IMR-90 (cell line): ENCODE results near the gene IHH. TPM values are rescaled to one million over a fixed set of nuclear protein-coding genes. Genes with fewer than 3 reads are reported as not detected.

Experiments used
- ATAC-seq: fragments of 200-7000 bp; cut with Tn5 transposase; 2 replicates; pipeline ENCODE4 v1.9.1; 2020; ENCODE audit warnings: low read depth, mild to moderate bottlenecking, moderate library complexity
- BruUV-seq: library from RNA; stranded (reverse); fragments of 400-500 nt; replicated peaks from 2 replicates; lab custom pipeline; 2021; lab: Mats Ljungman, UMichigan
- CTCF ChIA-PET: fragments of 300-600 bp; formaldehyde crosslinking; extraction: SDS; loops from one replicate; lab custom pipeline; 2021; ENCODE audit warnings: antibody characterized with exemption; lab: Yijun Ruan, JAX
- POLR2A ChIA-PET: fragments of 300-600 bp; sonication (Branson Sonifier 250); formaldehyde crosslinking; loops from one replicate; lab custom pipeline; 2022; ENCODE audit warnings: antibody characterized with exemption; ENCODE audit not compliant: unreplicated experiment; lab: Charles Lee
- DNase-seq: peaks from one replicate; pipeline ENCODE4 v3.0.0; 2013
- H2AFZ ChIP-seq: replicated peaks from 2 replicates; pipeline ENCODE3; 2013; ENCODE audit warnings: low read length, mild to moderate bottlenecking; ENCODE audit not compliant: poor library complexity
- H2AK5ac ChIP-seq: 2 replicates; pipeline ENCODE4 v1.6.1; 2013; ENCODE audit warnings: low read depth, low read length, inconsistent platforms
- H2AK9ac ChIP-seq: replicated peaks from 2 replicates; pipeline ENCODE3; 2013; ENCODE audit warnings: mild to moderate bottlenecking, low read depth, low read length, moderate library complexity; ENCODE audit not compliant: poor library complexity
- H2BK120ac ChIP-seq: 2 replicates; pipeline ENCODE4 v1.6.1; 2013; ENCODE audit warnings: low read depth, low read length, inconsistent platforms
- H2BK15ac ChIP-seq: 3 replicates; pipeline ENCODE4 v1.6.1; 2013; ENCODE audit warnings: low read depth, low read length, inconsistent platforms
- H2BK20ac ChIP-seq: 2 replicates; pipeline ENCODE4 v1.6.1; 2013; ENCODE audit warnings: low read depth, mild to moderate bottlenecking, inconsistent platforms, low read length, moderate library complexity
- H2BK5ac ChIP-seq: 2 replicates; pipeline ENCODE4 v1.6.1; 2013; ENCODE audit warnings: mild to moderate bottlenecking, low read depth, low read length, inconsistent platforms; ENCODE audit not compliant: poor library complexity, severe bottlenecking
- H3K14ac ChIP-seq: replicated peaks from 2 replicates; pipeline ENCODE4 v1.6.1; 2013; ENCODE audit warnings: low read depth, low read length, inconsistent platforms
- H3K18ac ChIP-seq: 2 replicates; pipeline ENCODE4 v1.6.1; 2013; ENCODE audit warnings: low read depth, low read length, control low read depth
- H3K23ac ChIP-seq: 2 replicates; pipeline ENCODE4 v1.6.1; 2013; ENCODE audit warnings: low read depth, low read length, inconsistent platforms
- H3K27ac ChIP-seq: 2 replicates; pipeline ENCODE4 v1.5.1; 2013; ENCODE audit warnings: mild to moderate bottlenecking, control low read depth, low read length; ENCODE audit not compliant: insufficient read depth
- H3K27me3 ChIP-seq: 2 replicates; pipeline ENCODE4 v1.6.1; 2013; ENCODE audit warnings: low read length; ENCODE audit not compliant: control insufficient read depth, insufficient read depth
- H3K36me3 ChIP-seq: 2 replicates; pipeline ENCODE4 v1.6.1; 2013; ENCODE audit warnings: low read length, mixed read lengths; ENCODE audit not compliant: control insufficient read depth, insufficient read depth
- H3K4ac ChIP-seq: 2 replicates; pipeline ENCODE4 v1.6.1; 2013; ENCODE audit warnings: low read depth, low read length, inconsistent platforms
- H3K4me1 ChIP-seq: 2 replicates; pipeline ENCODE4 v1.6.1; 2013; ENCODE audit warnings: low read length, mixed read lengths; ENCODE audit not compliant: control insufficient read depth, insufficient read depth
- H3K4me2 ChIP-seq: 2 replicates; pipeline ENCODE4 v1.6.1; 2013; ENCODE audit warnings: low read depth, mild to moderate bottlenecking, control low read depth, low read length, moderate library complexity
- H3K4me3 ChIP-seq: 2 replicates; pipeline ENCODE4 v1.5.1; 2013; ENCODE audit warnings: low read depth, mild to moderate bottlenecking, control low read depth, low read length, moderate library complexity; ENCODE audit not compliant: insufficient read depth
- H3K56ac ChIP-seq: 2 replicates; pipeline ENCODE4 v1.6.1; 2013; ENCODE audit warnings: low read length, inconsistent platforms; ENCODE audit not compliant: insufficient read depth; ENCODE audit errors: extremely low read depth
- H3K79me1 ChIP-seq, 2 experiments: 2 replicates each; pipeline ENCODE4 v1.6.1; 2013; ENCODE audit warnings: low read length in 2 of 2, inconsistent platforms in 1 of 2, low read depth in 1 of 2
- H3K9ac ChIP-seq: 2 replicates; pipeline ENCODE4 v1.6.1; 2013; ENCODE audit warnings: low read depth, low read length, control low read depth
- H3K9me1 ChIP-seq: 2 replicates; pipeline ENCODE4 v1.6.1; 2013; ENCODE audit warnings: low read length, inconsistent platforms; ENCODE audit not compliant: insufficient read depth
- H3K9me3 ChIP-seq: 2 replicates; pipeline ENCODE4 v1.6.1; 2013; ENCODE audit warnings: low read length; ENCODE audit not compliant: control insufficient read depth, insufficient read depth
- H4K20me1 ChIP-seq: 2 replicates; pipeline ENCODE4 v1.6.1; 2013; ENCODE audit warnings: low read length, inconsistent platforms; ENCODE audit not compliant: insufficient read depth
- H4K5ac ChIP-seq: 2 replicates; pipeline ENCODE4 v1.6.1; 2013; ENCODE audit warnings: mild to moderate bottlenecking, low read depth, low read length, control low read depth
- H4K8ac ChIP-seq, 2 experiments: 2 replicates each; pipeline ENCODE4 v1.6.1; 2013; ENCODE audit warnings: low read depth in 2 of 2, low read length in 2 of 2, control low read depth in 1 of 2, inconsistent platforms in 1 of 2
- H4K91ac ChIP-seq: 2 replicates; pipeline ENCODE4 v1.6.1; 2013; ENCODE audit warnings: low read depth, low read length, inconsistent platforms; ENCODE audit not compliant: insufficient read depth
- MXI1 ChIP-seq: IDR thresholded peaks from 2 replicates; pipeline ENCODE4 v1.6.1; 2012; ENCODE audit warnings: low read depth, mild to moderate bottlenecking, low read length, moderate library complexity, borderline replicate concordance
- RAD21 ChIP-seq: IDR thresholded peaks from 2 replicates; pipeline ENCODE4 v1.6.1; 2012; ENCODE audit warnings: low read length, improper control_type of control experiment
- RCOR1 ChIP-seq: IDR thresholded peaks from 2 replicates; pipeline ENCODE4 v1.6.1; 2012; ENCODE audit warnings: mild to moderate bottlenecking, low read length, improper control_type of control experiment; ENCODE audit not compliant: insufficient replicate concordance
- WGBS, 2 experiments: methylation state at CpG; one replicate each; pipeline versions ENCODE4 v1.1.5 to v1.1.7; 2013; ENCODE audit warnings: missing lambda C conversion rate in 2 of 2; ENCODE audit not compliant: insufficient read length in 1 of 2; ENCODE audit errors: extremely low coverage in 2 of 2; 5-methylcytosine and 5-hydroxymethylcytosine counted together
- dilution Hi-C: fragments of 300-500 bp; cut with HindIII; formaldehyde crosslinking; loops from one replicate; pipeline ENCODE4 v1.14.3; 2018; ENCODE audit warnings: low sequenced_read_pairs; ENCODE audit not compliant: unreplicated experiment
- in situ Hi-C: fragments of 300-500 bp; cut with MboI; formaldehyde crosslinking; loops from 3 replicates; pipeline ENCODE4 v1.14.3; 2019; ENCODE audit warnings: low sequenced_read_pairs, inconsistent platforms, mixed read lengths
- intact Hi-C: fragments of 100-400 bp; cut with micrococcal nuclease; formaldehyde crosslinking; loops from 2 replicates; pipeline ENCODE4 v1.10.0; 2022
- polyA plus RNA-seq, 3 experiments: library from polyadenylated mRNA; depleted of rRNA; stranded (reverse); fragments of >200 nt; gene quantifications; 2 replicates each; pipeline ENCODE4 v1.2.3, GENCODE V29; 2012; ENCODE audit warnings: low replicate concordance in 1 of 3
- total RNA-seq: library from RNA; depleted of rRNA; stranded (reverse); fragments of >200 nt; gene quantifications from 2 replicates; pipeline ENCODE4 v1.2.3, GENCODE V29; 2012

The IHH gene
- total and polyA plus RNA-seq, 2 of the 4 experiments (the other 2 are of a cell fraction): not detected

DNA sequence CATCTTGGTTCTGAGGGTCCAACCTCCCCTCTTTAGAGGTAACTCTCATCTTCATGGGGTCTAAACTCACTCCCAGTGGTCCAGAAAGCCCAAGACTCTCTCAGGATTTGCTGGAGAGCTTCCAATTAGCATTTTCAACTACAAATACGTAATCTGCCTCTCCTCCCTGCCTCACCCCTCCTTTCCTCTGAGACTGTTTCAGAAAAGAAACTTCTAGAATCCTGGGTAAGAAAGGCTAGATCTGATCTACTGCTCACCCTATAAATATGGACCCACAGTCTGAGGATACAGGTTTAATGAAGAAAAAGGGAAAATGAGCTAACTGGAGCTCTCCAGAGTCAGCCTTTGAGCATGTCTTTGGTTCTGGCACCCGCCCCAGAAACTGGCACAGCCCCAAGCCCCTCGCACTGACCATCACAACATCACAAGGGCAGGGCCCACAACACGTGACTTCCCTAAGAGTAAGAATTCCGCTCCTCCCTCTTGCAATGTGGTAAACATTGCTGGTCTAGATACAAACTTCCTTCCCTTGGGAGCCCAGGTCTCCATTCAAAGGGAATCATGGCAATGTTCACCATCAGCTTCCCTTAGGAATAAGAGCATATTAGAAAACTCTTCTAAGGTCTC lies 21.7 kb upstream of the IHH start:
- no peak overlapping the region for H3K56ac ChIP-seq
- no peak overlapping the region for H2BK15ac ChIP-seq
- no peak overlapping the region for H3K14ac ChIP-seq
- H3K4me1 ChIP-seq: 0 out of 2 replicates have a peak, but pooled peaks cover 2% of the 10 kb centered on the region
- no peak overlapping the region for H3K4ac ChIP-seq
- dilution Hi-C loops: no loop called here
- no peak for ATAC-seq
- no peaks in the 10 kb centered on the region for H3K79me1 ChIP-seq
- H3K4me2 ChIP-seq: no peak overlapping the region
- peaks cover 12% of the 10 kb centered on the region; the same call in 1 of the 2 replicates for H4K20me1 ChIP-seq
- H2AFZ ChIP-seq: no peak overlapping the region
- H4K5ac ChIP-seq: no peak overlapping the region
- 80% methylated on average over 1 of the region's 5 CpGs; no CpG with 5 or more reads in 1 of the 2 experiments for WGBS, 2 experiments
- no peak overlapping the region for H3K23ac ChIP-seq
- H3K27me3 ChIP-seq: no peaks in the 10 kb centered on the region; the same call in none of the 2 replicates
- no peak overlapping the region for H2BK20ac ChIP-seq
- H2AK5ac ChIP-seq: no peak overlapping the region
- intact Hi-C loops: no loop called here
- in situ Hi-C loops: no loop called here
- H3K9ac ChIP-seq: no peak overlapping the region
- no peaks in the 10 kb centered on the region for H3K9me3 ChIP-seq
- ChIA-PET CTCF (interaction anchor here (0.6 to 1.3 kb wide), 3 partner anchors 9 to 14 kb away, joined by 3 read pairs; no protein-coding TSS in a partner anchor), POLR2A (no interaction called here)
- no peak overlapping the region for H2BK120ac ChIP-seq
- TF ChIP-seq RAD21 (no peak), RCOR1 (no peak), MXI1 (no peak)
- H2AK9ac ChIP-seq: no peak overlapping the region
- H3K9me1 ChIP-seq: peaks cover 4% of the 10 kb centered on the region; the same call in 1 of the 2 replicates
- H3K18ac ChIP-seq: no peak overlapping the region
- no peak overlapping the region for H4K91ac ChIP-seq
- no peak overlapping the region for H4K8ac ChIP-seq
- H3K36me3 ChIP-seq: peaks cover 3% of the 10 kb centered on the region; the same call in 1 of the 2 replicates
- BruUV-seq: no TSS peak
- H3K27ac ChIP-seq: no peak overlapping the region
- H3K4me3 ChIP-seq: no peak overlapping the region
- H2BK5ac ChIP-seq: no peak overlapping the region
- DNase-seq: no peak
